Ascending aorta (tissue), 2 donors: Measurements from ENCODE around the gene MIER2. TPM values are rescaled to one million over a fixed set of nuclear protein-coding genes. Genes with fewer than 3 reads are reported as not detected.
"Not testable (repeated sequence)": the region's sequence is repeated elsewhere in the genome, so short reads cannot be mapped to it uniquely, and the experiment has no call there.

Source experiments
- DNase-seq, 2 donors: peaks; one replicate each; pipeline ENCODE4 v3.0.0-alpha.2; 2019; ENCODE audit warnings: low spot score in 2 of 2
- H3K27ac ChIP-seq, 2 donors: fragments of 200-600 bp; sonication (generic); one replicate each; pipeline ENCODE4 v1.5.1; 2016 to 2017; ENCODE audit warnings: mild to moderate bottlenecking in 1 of 2
- H3K27me3 ChIP-seq: fragments of 200-600 bp; sonication (generic); one replicate; pipeline ENCODE4 v1.5.1; 2017
- H3K36me3 ChIP-seq, 2 donors: fragments of 200-600 bp; sonication (generic); one replicate each; pipeline ENCODE4 v1.5.1; 2016
- H3K4me1 ChIP-seq, 2 donors: fragments of 200-600 bp; sonication (generic); one replicate each; pipeline ENCODE4 v1.5.1; 2016 to 2017; ENCODE audit warnings: mild to moderate bottlenecking in 1 of 2
- H3K4me3 ChIP-seq, 2 donors: fragments of 200-600 bp; sonication (generic); one replicate each; pipeline ENCODE4 v1.5.1; 2016 to 2017; ENCODE audit warnings: mild to moderate bottlenecking in 1 of 2
- H3K9me3 ChIP-seq, 2 donors: fragments of 200-600 bp; sonication (generic); one replicate each; pipeline ENCODE4 v1.5.1; 2016
- intact Hi-C: fragments of 100-400 bp; cut with DNase I; formaldehyde crosslinking; loops from one replicate; pipeline ENCODE4 v1.15.1; 2023
- total RNA-seq: library from RNA; depleted of rRNA; stranded (reverse); fragments of >200 nt; gene quantifications from one replicate; pipeline ENCODE4 v1.1.0, GENCODE V29; 2016
- TF ChIP-seq, protein P1 (sequence below), 3 experiments: fragments of 200-600 bp in 2 of 3; fragments of 450-650 bp in 1 of 3; sonication (generic) in 2 of 3; IDR thresholded peaks; one replicate each; pipeline ENCODE4 v1.5.1; 2016 to 2019; ENCODE audit warnings: antibody characterized with exemption in 3 of 3, mild to moderate bottlenecking in 1 of 3, moderate library complexity in 1 of 3

MIER2 gene
- total RNA-seq, 1 donor from 2014 or later = 128 TPM

DNA sequence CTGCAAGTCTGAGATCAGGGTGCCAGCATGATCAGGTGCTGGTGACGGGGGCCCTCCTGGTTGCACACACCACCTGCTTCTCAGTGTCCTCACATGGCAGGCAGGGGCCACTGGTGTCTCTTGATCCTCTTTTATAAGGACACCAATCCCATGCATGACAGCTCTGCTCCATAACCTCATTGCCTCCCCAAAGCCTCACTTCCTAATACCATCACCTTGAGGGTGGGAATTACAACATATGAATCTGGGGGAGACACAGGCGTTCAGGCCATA, 15.0 kb upstream of the MIER2 start:
- DNase-seq = no peak
- TF ChIP-seq, protein P1, sequence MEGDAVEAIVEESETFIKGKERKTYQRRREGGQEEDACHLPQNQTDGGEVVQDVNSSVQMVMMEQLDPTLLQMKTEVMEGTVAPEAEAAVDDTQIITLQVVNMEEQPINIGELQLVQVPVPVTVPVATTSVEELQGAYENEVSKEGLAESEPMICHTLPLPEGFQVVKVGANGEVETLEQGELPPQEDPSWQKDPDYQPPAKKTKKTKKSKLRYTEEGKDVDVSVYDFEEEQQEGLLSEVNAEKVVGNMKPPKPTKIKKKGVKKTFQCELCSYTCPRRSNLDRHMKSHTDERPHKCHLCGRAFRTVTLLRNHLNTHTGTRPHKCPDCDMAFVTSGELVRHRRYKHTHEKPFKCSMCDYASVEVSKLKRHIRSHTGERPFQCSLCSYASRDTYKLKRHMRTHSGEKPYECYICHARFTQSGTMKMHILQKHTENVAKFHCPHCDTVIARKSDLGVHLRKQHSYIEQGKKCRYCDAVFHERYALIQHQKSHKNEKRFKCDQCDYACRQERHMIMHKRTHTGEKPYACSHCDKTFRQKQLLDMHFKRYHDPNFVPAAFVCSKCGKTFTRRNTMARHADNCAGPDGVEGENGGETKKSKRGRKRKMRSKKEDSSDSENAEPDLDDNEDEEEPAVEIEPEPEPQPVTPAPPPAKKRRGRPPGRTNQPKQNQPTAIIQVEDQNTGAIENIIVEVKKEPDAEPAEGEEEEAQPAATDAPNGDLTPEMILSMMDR (IDR thresholded peaks at IDR 0.05) = no peak
- no peaks in the 10 kb centered on the region for H3K4me1 ChIP-seq
- H3K36me3 ChIP-seq = no peaks in the 10 kb centered on the region
- intact Hi-C loops = no loop called here
- H3K4me3 ChIP-seq = no peak overlapping the region
- H3K27me3 ChIP-seq = no peaks in the 10 kb centered on the region
- H3K9me3 ChIP-seq = no peaks in the 10 kb centered on the region
- H3K27ac ChIP-seq = no peak overlapping the region

DNA sequence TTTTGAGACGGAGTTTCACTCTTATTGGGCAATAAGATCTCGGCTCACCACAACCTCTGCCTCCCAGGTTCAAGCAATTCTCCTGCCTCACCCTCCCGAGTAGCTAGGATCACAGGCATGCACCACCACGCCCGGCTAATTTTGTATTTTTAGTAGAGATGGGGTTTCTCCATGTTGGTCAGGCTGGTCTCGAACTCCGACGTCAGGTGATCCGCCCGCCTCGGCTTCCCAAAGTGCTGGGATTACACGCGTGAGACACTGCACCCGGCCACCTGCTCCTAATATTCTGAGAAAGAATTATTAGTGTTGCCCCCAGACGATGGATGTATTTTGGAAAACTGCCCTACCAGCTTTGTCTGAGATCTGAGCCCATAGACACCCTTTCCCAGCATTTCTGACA, 10.9 kb upstream of the MIER2 start:
- intact Hi-C loops, H3K36me3 ChIP-seq, H3K4me1 ChIP-seq, H3K27me3 ChIP-seq, H3K9me3 ChIP-seq, H3K4me3 ChIP-seq, H3K27ac ChIP-seq: not testable (repeated sequence)
- peak in 1 of 2 donors; percentile 7 for DNase-seq

DNA sequence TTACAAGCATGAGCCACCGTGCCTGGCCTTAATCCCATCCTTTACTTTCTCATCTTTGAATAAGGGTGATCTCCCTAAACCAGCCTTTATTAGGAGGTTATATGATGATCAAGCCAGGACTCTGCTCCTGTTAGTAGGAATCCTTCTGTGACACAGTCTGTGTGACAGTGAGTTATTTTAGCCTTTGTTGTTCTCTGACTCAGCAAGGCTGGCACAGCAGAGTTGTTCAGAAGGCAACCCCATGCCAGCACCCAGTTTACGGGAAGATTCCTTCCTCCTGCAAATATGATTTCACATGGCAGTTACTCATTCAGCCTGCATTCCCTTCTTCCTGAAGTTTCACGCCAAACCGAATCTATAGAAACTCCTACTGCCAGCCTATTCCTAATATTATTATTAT, 10.5 kb upstream of the MIER2 start:
- no peak overlapping the region for H3K4me3 ChIP-seq
- TF ChIP-seq, protein P1 (IDR thresholded peaks at IDR 0.05) = no peak
- H3K36me3 ChIP-seq = no peaks in the 10 kb centered on the region
- H3K4me1 ChIP-seq = no peaks in the 10 kb centered on the region
- no peak overlapping the region for H3K27ac ChIP-seq
- no peaks in the 10 kb centered on the region for H3K9me3 ChIP-seq
- intact Hi-C loops = no loop called here
- peak in 1 of 2 donors; percentile 31 for DNase-seq
- H3K27me3 ChIP-seq = no peaks in the 10 kb centered on the region

DNA sequence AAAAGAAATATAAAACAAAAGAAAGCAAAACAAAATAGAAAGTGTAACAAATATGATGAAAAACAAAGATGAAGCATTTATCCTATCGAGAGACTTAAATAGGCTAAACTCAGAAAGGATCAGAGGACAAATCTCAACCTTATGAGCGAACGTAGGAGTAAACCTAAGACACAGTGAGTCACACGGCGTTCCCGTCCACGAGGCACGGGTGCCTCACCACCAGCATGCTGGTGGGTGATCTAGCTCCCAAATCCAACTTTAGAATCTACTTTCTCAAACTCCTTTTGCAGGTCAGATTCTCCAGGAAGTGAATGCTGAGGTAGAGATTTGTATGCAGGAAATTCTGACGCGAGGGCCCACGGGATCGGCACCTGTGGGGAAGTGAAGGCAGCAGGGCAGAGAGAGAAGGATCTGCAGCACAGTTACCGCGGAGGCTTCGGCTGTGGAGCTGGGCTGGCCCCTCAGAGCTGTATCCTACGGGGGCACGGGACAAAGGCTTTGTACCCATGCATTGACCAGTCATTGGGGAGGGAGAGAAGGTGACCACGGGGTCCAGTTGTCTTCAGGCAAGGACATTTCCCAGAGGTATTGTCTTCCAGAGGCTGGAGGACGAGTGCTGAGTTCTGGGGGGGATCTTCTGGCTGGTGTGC, 7.5 kb upstream of the MIER2 start:
- TF ChIP-seq, protein P1 (IDR thresholded peaks at IDR 0.05) = no peak
- Histone ChIP-seq H3K4me1 (no peaks in the 10 kb centered on the region), H3K27me3 (no peaks in the 10 kb centered on the region), H3K9me3 (no peaks in the 10 kb centered on the region), H3K27ac (no peak overlapping the region), H3K36me3 (no peaks in the 10 kb centered on the region), H3K4me3 (no peak overlapping the region)
- intact Hi-C loops = no loop called here
- DNase-seq = peak in 1 of 2 donors; percentile 46

DNA sequence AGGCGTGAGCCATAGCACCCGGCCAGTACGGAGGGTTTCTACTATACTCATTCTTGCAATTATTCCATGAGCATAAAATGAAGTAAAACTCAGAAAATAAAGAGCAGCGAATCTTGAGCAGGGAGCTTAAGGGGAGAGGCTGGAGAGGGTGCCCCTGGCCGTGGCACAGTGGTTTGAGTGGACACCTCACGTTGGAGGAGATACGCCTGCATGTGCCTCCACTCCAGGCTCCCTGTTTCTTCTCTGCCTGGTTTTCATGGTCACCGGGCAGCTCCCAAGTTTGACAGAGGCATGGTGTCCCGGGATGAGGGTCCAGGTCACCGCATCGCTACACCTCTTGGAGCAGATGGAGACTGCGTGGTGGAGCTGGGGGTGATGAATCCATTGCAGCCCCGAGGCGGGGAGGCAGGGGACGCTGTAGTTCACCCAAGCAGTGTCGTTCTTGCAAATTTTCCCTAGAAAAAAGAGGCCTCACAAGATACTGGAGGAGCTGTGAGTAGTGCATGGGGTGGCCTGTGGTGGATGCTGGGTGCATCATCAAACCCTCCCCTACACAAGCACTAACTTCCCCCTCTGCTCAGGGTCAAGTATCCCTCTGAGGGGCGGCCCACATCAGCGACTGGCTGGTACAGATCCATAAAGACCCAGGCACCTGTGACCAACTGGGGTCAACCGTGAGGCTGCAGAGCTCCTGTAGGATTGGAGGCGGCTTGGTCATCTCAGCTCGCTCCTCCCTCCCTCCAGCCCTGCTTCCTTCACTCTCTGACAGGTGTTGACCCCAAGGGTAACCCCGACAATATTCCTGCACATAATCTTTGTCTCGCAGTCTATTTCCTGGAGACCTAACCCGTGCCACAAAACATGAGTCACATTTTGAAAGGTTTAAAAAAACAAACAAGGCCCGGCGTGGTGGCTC, 3.6 kb upstream of the MIER2 start:
- H3K4me3 ChIP-seq = no peak overlapping the region
- no peaks in the 10 kb centered on the region for H3K36me3 ChIP-seq
- DNase-seq = no peak
- H3K9me3 ChIP-seq = no peaks in the 10 kb centered on the region
- TF ChIP-seq, protein P1 (IDR thresholded peaks at IDR 0.05) = no peak
- H3K27me3 ChIP-seq = no peaks in the 10 kb centered on the region
- peaks cover 5 to 8% of the 10 kb centered on the region in 2 donors for H3K4me1 ChIP-seq
- H3K27ac ChIP-seq = no peak overlapping the region
- intact Hi-C loops = loop anchor here (10.0 kb wide), 1 partner anchor 157 kb away; the partner anchor contains the start of gene TPGS1

DNA sequence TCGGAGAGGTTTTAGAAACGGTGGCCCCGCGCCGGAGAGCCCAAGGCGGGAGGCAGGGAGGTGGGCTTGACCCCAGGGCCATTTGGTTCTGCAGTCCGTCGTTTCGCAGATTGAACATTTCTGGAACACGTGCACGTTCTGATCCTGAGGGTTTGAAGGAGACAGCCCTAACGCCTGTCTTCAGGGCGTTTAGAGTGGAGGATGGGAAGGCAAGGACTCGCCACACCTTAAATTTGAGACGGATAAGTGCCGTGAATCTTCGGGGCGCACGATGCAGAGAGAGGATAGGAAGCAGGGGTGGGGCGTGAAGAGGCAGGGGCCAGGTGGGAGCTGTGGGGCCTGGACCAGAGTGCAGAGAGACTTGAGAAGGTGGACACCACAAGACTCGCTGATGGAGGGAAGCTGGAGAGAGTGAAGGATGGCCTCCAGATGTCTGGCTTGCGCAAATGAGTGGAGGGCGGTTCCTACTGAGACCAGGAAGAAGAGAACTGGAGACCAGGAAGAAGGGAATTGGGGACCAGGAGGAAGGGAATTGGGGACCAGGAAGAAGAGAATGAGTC, 804 bp upstream of the MIER2 start:
- H3K4me3 ChIP-seq = peak overlapping the region; percentile 96 to 98
- H3K4me1 ChIP-seq = peaks cover 5 to 22% of the 10 kb centered on the region in 2 donors
- DNase-seq = no peak
- intact Hi-C loops = loop anchor here (10.0 kb wide), 1 partner anchor 159 kb away; the partner anchor contains the start of gene TPGS1
- H3K27ac ChIP-seq = no peak overlapping the region
- TF ChIP-seq, protein P1 (IDR thresholded peaks at IDR 0.05) = no peak
- H3K36me3 ChIP-seq = no peaks in the 10 kb centered on the region
- no peaks in the 10 kb centered on the region for H3K27me3 ChIP-seq
- no peaks in the 10 kb centered on the region for H3K9me3 ChIP-seq
